ENCODE measurements around the gene TCP11X2.
"Not testable (repeated sequence)": the region's sequence is repeated elsewhere in the genome, so short reads cannot be mapped to it uniquely, and the experiment has no call there.

TCP11X2 gene

DNA sequence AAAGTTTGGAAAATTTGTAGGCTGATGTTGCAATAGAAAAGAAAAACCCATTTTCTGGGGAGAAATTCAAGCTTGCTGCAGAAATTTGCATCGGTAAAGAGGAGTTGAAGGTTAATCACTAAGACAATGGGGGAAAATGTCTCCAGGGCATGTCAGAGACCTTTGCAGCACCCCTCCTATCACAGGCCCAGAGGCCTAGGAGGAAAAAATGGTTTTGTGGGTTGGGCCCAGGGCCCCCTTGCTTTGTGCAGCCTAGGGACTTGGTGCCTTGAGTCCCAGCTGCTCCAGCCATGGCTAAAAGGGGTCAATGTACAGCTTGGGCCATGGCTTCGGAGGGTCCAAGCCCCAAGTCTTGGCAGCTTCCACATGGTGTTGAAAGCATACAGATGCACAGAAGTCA lies 27.1 kb upstream of the TCP11X2 start:
- no CpG with 5 or more reads among the region's 2 CpGs for WGBS, 2 donors (ENCODE audit: extremely low coverage in 2 of 2, insufficient read length in 2 of 2, insufficient replicate concordance in 1 of 2)
- DNase-seq (ENCODE audit: low spot score): no peak
- no peak overlapping the region for H3K27ac ChIP-seq (replicated peaks; ENCODE audit: low read length)
- H2BK5ac ChIP-seq (ENCODE audit: low read length): no peak overlapping the region
- H3K14ac ChIP-seq (ENCODE audit: low read length): no peak overlapping the region
- H4K8ac ChIP-seq (ENCODE audit: low read depth, low read length): no peak overlapping the region
- no peak overlapping the region for H3K4me3 ChIP-seq (ENCODE audit: low read length in 2 of 2)
- no peak overlapping the region for H3K18ac ChIP-seq (ENCODE audit: low read length)
- H3K9ac ChIP-seq (ENCODE audit: low read depth, low read length, poor library complexity): no peak overlapping the region
- no peak overlapping the region for H3K4me2 ChIP-seq (ENCODE audit: insufficient read depth, low read length, poor library complexity, severe bottlenecking)
- no peak overlapping the region for H4K91ac ChIP-seq (ENCODE audit: low read depth, low read length, poor library complexity)
- H2AFZ ChIP-seq (ENCODE audit: low read length): no peak overlapping the region
- H3K23ac ChIP-seq (ENCODE audit: low read depth, low read length, poor library complexity): no peak overlapping the region
- H3K4me1 ChIP-seq (ENCODE audit: control insufficient read depth in 2 of 2, insufficient read depth in 1 of 2, low read depth in 1 of 2, low read length in 2 of 2): no peaks in the 10 kb centered on the region
- no peak overlapping the region for H2AK5ac ChIP-seq (ENCODE audit: low read depth, low read length)
- no peaks in the 10 kb centered on the region for H3K9me3 ChIP-seq (replicated peaks in 1 of 2; ENCODE audit: control insufficient read depth in 2 of 2, insufficient read depth in 1 of 2, low read depth in 1 of 2, low read length in 2 of 2)
- no peaks in the 10 kb centered on the region for H3K79me1 ChIP-seq (ENCODE audit: low read depth, low read length)
- H2BK120ac ChIP-seq (ENCODE audit: low read depth, low read length): no peak overlapping the region
- no peak overlapping the region for H2BK12ac ChIP-seq (ENCODE audit: low read length)
- H3K36me3 ChIP-seq (replicated peaks in 1 of 2; ENCODE audit: control insufficient read depth in 2 of 2, insufficient read depth in 2 of 2, low read length in 2 of 2): no peaks in the 10 kb centered on the region
- H3K4ac ChIP-seq (ENCODE audit: low read length): no peak overlapping the region
- H2BK15ac ChIP-seq (ENCODE audit: low read length): no peak overlapping the region
- peaks cover 0 to 5% (median 0%) of the 10 kb centered on the region in 3 experiments for H3K27me3 ChIP-seq (ENCODE audit: control insufficient read depth in 3 of 3, insufficient read depth in 3 of 3, low read depth in 1 of 3, low read length in 3 of 3)

DNA sequence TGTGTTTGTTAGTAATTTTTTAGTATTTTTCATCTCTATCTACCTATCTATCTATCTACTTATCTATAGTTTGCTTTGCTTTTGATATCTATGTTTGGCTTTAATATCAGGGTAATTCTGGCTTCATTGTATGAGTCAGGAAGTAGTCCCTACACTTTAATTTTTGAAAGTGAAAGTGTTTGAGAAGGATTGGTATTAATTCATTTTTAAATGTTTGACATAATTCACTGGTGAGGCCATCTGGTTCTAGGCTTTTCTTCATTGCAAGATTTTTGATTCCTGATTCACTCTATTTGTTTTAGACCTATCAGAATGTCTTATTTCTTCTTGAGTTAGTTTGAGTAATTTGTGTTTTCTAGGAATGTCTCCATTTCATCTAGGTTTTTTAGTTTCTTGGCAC lies 20.2 kb upstream of the TCP11X2 start:
- Histone ChIP-seq H2AK5ac (ENCODE audit: low read depth, low read length) (no peak overlapping the region), H3K27ac (replicated peaks; ENCODE audit: low read length) (no peak overlapping the region), H3K36me3 (replicated peaks in 1 of 2; ENCODE audit: control insufficient read depth in 2 of 2, insufficient read depth in 2 of 2, low read length in 2 of 2) (no peaks in the 10 kb centered on the region), H3K4me3 (ENCODE audit: low read length in 2 of 2) (no peak overlapping the region), H3K4me2 (ENCODE audit: insufficient read depth, low read length, poor library complexity, severe bottlenecking) (no peak overlapping the region), H4K91ac (ENCODE audit: low read depth, low read length, poor library complexity) (no peak overlapping the region), H3K14ac (ENCODE audit: low read length) (no peak overlapping the region), H3K4me1 (ENCODE audit: control insufficient read depth in 2 of 2, insufficient read depth in 1 of 2, low read depth in 1 of 2, low read length in 2 of 2) (no peaks in the 10 kb centered on the region), H3K18ac (ENCODE audit: low read length) (no peak overlapping the region), H3K79me1 (ENCODE audit: low read depth, low read length) (no peaks in the 10 kb centered on the region), H3K4ac (ENCODE audit: low read length) (no peak overlapping the region), H2AFZ (ENCODE audit: low read length) (no peak overlapping the region), H3K9ac (ENCODE audit: low read depth, low read length, poor library complexity) (no peak overlapping the region), H3K27me3 (ENCODE audit: control insufficient read depth in 3 of 3, insufficient read depth in 3 of 3, low read depth in 1 of 3, low read length in 3 of 3) (peaks cover 0 to 5% (median 0%) of the 10 kb centered on the region in 3 experiments), H2BK15ac (ENCODE audit: low read length) (no peak overlapping the region), H3K23ac (ENCODE audit: low read depth, low read length, poor library complexity) (no peak overlapping the region), H4K8ac (ENCODE audit: low read depth, low read length) (no peak overlapping the region), H2BK12ac (ENCODE audit: low read length) (no peak overlapping the region), H2BK5ac (ENCODE audit: low read length) (no peak overlapping the region), H2BK120ac (ENCODE audit: low read depth, low read length) (no peak overlapping the region), H3K9me3 (replicated peaks in 1 of 2; ENCODE audit: control insufficient read depth in 2 of 2, insufficient read depth in 1 of 2, low read depth in 1 of 2, low read length in 2 of 2) (no peaks in the 10 kb centered on the region)
- DNase-seq (ENCODE audit: low spot score): no peak

DNA sequence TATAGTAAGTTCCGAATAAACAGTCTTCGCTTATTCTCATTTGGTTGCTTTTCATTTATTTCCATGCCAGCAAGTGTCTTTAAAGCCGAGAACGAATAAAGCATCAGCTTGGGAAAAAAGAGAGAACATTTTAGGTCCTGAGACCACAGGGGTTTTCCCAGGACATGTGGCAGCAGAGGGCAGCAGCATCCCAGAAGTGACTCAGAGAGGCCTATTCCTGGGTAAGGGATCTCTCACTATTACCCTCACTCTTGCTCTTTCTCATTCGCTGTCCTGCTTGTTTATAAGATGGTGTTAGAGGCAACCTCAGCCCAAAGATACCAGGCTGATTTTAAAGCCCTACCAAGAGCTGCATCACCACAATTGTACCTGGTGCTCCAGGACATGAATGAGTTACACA lies 7.2 kb upstream of the TCP11X2 start:
- H2BK120ac ChIP-seq (ENCODE audit: low read depth, low read length); H2BK5ac ChIP-seq (ENCODE audit: low read length); H2BK12ac ChIP-seq (ENCODE audit: low read length); H3K23ac ChIP-seq (ENCODE audit: low read depth, low read length, poor library complexity); H4K91ac ChIP-seq (ENCODE audit: low read depth, low read length, poor library complexity); H2BK15ac ChIP-seq (ENCODE audit: low read length); H2AFZ ChIP-seq (ENCODE audit: low read length); H4K8ac ChIP-seq (ENCODE audit: low read depth, low read length); H3K79me1 ChIP-seq (ENCODE audit: low read depth, low read length); H3K4me2 ChIP-seq (ENCODE audit: insufficient read depth, low read length, poor library complexity, severe bottlenecking); H3K27ac ChIP-seq (replicated peaks; ENCODE audit: low read length); H3K27me3 ChIP-seq (ENCODE audit: control insufficient read depth in 3 of 3, insufficient read depth in 3 of 3, low read depth in 1 of 3, low read length in 3 of 3); H2AK5ac ChIP-seq (ENCODE audit: low read depth, low read length); H3K4me1 ChIP-seq (ENCODE audit: control insufficient read depth in 2 of 2, insufficient read depth in 1 of 2, low read depth in 1 of 2, low read length in 2 of 2); H3K36me3 ChIP-seq (replicated peaks in 1 of 2; ENCODE audit: control insufficient read depth in 2 of 2, insufficient read depth in 2 of 2, low read length in 2 of 2); H3K9ac ChIP-seq (ENCODE audit: low read depth, low read length, poor library complexity); H3K9me3 ChIP-seq (replicated peaks in 1 of 2; ENCODE audit: control insufficient read depth in 2 of 2, insufficient read depth in 1 of 2, low read depth in 1 of 2, low read length in 2 of 2); DNase-seq (ENCODE audit: low spot score); H3K18ac ChIP-seq (ENCODE audit: low read length); H3K4ac ChIP-seq (ENCODE audit: low read length); H3K14ac ChIP-seq (ENCODE audit: low read length); H3K4me3 ChIP-seq (ENCODE audit: low read length in 2 of 2): not testable (repeated sequence)
- no CpG with 5 or more reads among the region's 5 CpGs for WGBS, 2 donors (ENCODE audit: extremely low coverage in 2 of 2, insufficient read length in 2 of 2, insufficient replicate concordance in 1 of 2)

DNA sequence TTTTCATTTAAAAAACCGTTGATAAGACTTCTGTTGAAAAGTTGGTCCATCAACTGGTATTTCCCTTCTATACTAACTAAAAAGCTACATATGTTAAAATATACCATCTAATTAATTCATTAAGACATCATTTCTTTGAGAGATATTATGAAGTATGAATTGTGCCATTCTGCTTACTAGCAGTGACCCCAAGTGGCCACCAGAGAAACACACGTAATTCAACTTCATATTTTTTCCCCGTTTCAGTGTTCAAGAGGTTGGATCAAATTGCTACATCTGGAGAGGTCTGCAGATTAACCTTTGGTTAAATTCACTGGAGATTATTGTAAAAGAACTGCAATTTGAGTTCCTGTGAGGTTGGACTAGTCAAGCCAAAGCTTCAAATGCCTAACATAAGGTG lies 1.4 kb downstream of the TCP11X2 start:
- H3K4me1 ChIP-seq (ENCODE audit: control insufficient read depth in 2 of 2, insufficient read depth in 1 of 2, low read depth in 1 of 2, low read length in 2 of 2); H2AFZ ChIP-seq (ENCODE audit: low read length); H3K9me3 ChIP-seq (replicated peaks in 1 of 2; ENCODE audit: control insufficient read depth in 2 of 2, insufficient read depth in 1 of 2, low read depth in 1 of 2, low read length in 2 of 2); H3K4me2 ChIP-seq (ENCODE audit: insufficient read depth, low read length, poor library complexity, severe bottlenecking); H4K91ac ChIP-seq (ENCODE audit: low read depth, low read length, poor library complexity); H2BK5ac ChIP-seq (ENCODE audit: low read length); H3K27me3 ChIP-seq (ENCODE audit: control insufficient read depth in 3 of 3, insufficient read depth in 3 of 3, low read depth in 1 of 3, low read length in 3 of 3); H4K8ac ChIP-seq (ENCODE audit: low read depth, low read length); H3K27ac ChIP-seq (replicated peaks; ENCODE audit: low read length); DNase-seq (ENCODE audit: low spot score); H2BK15ac ChIP-seq (ENCODE audit: low read length); H2BK120ac ChIP-seq (ENCODE audit: low read depth, low read length); H3K79me1 ChIP-seq (ENCODE audit: low read depth, low read length); H3K14ac ChIP-seq (ENCODE audit: low read length); H2AK5ac ChIP-seq (ENCODE audit: low read depth, low read length); H3K18ac ChIP-seq (ENCODE audit: low read length); H2BK12ac ChIP-seq (ENCODE audit: low read length); H3K4ac ChIP-seq (ENCODE audit: low read length); H3K36me3 ChIP-seq (replicated peaks in 1 of 2; ENCODE audit: control insufficient read depth in 2 of 2, insufficient read depth in 2 of 2, low read length in 2 of 2); H3K4me3 ChIP-seq (ENCODE audit: low read length in 2 of 2); H3K23ac ChIP-seq (ENCODE audit: low read depth, low read length, poor library complexity); H3K9ac ChIP-seq (ENCODE audit: low read depth, low read length, poor library complexity): not testable (repeated sequence)
- WGBS, 2 donors (ENCODE audit: extremely low coverage in 2 of 2, insufficient read length in 2 of 2, insufficient replicate concordance in 1 of 2): no CpG with 5 or more reads among the region's 3 CpGs

All from neuronal stem cell (in vitro differentiated cells).